GM19438 (cell line): Measurements from ENCODE around the gene ATP9A.
A peak's percentile ranks its signal among the peaks of the same experiment; 100 is the strongest.
"Not testable (repeated sequence)": the region's sequence is repeated elsewhere in the genome, so short reads cannot be mapped to it uniquely, and the experiment has no call there.

ENCODE experiments used
- ATAC-seq: cut with Tn5 transposase; IDR thresholded peaks from one replicate; pipeline ENCODE4 v1.9.1; 2021; ENCODE audit warnings: low read depth; ENCODE audit not compliant: unreplicated experiment

ATP9A gene

GRCh38 chr20:51797357-51798025 is 29.3 kb upstream of the ATP9A start:
- no peak for ATAC-seq

GRCh38 chr20:51796340-51796739 is 28.1 kb upstream of the ATP9A start:
- no peak for ATAC-seq

DNA sequence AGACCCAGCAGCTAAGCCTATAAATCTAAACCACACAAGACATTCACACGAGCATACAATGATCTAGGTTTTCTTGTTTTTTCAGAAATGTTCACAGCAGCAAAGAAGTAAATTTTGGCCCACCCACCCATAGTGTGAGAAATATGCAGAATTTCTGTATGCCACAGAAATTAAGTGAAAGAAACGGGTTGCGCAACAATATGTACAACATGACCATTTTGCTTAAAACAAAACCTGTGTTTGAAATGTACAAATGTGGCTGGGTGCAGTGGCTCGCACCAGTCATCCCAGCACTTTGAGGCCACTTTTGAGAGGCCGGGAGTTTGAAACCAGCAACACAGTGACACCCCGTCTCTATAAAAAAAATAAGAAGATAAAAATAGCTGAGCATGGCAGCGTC is 24.8 kb upstream of the ATP9A start:
- ATAC-seq: no peak

DNA sequence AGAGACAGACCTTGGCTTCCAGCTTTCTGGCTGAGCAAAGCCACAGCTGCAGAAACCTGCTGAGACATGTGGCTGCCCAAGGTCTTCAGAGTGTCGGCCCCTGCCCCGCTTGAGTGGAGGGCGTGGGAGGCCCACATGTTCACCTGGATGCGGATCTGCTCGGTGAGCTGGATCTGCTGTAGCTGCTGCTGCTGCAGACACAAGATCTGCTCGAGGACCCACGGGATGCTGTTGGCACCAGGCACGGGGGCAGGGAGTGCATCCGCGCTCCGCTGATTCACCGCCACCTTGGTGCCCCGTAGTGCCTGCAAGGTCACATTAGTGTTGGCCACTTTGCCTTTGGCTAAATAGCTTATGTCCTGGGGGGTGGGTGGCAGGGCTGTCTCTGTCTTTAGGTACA is 23.4 kb upstream of the ATP9A start:
- ATAC-seq: no peak

DNA sequence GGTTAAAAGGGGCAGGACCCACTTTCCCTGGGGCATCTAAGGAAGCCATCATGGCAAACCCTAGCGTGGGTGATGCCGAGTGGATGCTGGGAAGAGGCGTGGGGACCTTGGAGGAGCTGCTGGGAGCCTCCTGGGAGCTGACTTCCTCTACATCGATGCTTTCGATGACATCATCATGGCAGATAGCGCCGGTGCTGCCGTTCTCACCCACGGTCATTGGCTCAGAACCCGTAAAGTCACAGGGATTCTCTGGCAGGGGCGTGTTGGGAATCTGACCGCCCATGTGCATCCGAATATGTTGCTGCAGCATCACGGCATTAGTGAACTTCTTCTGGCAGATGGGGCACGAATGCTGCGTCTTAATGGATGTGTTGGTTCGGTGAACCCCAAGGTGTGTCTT is 22.1 kb upstream of the ATP9A start:
- no peak for ATAC-seq

GRCh38 chr20:51789434-51789833 is 21.2 kb upstream of the ATP9A start:
- ATAC-seq: no peak

DNA sequence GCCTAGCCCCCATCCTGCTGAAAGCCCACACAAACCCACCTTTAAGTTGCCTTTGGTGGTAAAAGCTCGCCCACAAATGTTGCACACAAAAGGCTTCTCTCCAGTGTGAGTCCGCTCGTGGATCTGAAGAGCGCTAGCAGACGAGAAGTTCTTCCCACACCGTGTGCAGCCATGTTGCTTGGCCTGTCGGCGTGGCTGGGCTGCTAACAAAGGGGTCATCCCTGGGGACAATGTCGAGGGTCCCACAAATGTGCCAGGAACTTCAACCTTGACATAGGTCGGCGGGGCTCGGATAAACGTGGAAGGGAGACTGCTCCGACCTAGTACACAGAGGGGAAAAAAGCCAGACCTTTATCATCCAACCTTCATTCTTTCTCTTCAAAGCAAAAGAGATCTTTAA is 20.6 kb upstream of the ATP9A start:
- no peak for ATAC-seq

GRCh38 chr20:51784299-51784698 is 16.1 kb upstream of the ATP9A start:
- no peak for ATAC-seq

GRCh38 chr20:51778229-51778759 is 10.1 kb upstream of the ATP9A start:
- not testable (repeated sequence) for ATAC-seq

DNA sequence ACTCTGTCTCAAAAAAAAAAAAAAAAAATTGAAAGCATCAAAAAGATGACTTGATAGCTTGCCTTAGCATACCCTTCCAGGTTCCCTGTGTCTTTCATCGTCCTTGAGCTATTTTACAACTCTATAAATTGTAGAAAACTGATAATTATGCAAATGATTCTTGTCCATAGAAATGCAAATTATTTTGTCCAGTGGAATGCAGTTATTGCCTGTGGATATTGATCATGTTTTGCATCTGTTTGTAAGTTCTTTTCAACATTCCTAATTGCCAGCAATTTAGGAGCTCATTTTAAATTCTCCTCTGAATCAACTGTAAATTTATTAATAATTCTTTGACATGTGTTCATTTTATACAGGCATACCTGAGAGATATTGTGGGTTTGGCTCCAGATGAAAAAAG is 7.1 kb upstream of the ATP9A start:
- no peak for ATAC-seq

DNA sequence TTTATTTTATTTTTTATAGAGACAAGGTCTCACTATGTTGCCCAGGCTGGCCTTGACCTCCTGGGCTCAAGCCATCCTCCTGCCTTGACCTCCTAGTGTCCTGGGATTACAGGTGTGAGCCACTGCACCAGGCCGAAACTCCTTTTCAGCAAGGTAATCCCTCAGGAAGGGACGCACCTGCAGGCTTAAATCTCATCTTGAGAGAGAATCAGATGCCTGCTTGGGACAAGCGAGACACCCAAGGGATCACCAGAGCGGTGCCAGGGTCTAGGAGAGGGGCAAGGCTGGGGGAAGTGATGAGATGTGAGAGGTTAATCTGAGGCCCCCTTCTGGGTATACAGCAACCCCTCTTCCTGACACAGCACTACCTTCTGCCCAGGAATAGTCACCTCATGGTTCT is 4.0 kb upstream of the ATP9A start:
- no peak for ATAC-seq

DNA sequence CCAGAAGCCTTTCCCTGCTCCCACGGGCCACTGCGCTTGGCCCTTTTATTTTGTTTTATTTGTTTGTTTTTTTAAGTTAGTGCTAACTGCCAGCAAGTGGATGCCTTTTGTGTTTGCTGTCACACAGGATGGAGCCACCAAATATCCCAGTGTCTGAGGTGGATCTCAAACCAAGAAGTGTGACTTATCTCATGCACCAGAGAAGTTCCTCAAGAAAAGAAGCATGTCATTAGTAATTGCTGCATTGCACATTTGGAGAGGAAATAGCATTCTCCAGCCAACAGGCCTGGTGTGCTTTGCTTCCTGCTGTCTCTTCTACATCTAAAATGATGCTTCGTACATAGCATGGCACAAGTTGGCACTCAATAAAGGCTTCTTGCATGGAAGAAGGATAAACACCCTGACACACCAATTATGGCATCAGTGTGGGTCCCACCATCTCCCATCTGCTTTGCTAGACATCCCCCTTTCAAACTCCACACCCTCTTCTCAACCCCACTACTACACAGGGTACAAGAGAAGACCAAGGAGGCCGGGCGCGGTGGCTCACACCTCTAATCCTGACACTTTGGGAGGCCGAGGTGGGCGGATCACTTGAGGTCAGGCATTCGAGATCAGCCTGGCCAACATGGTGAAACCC is 1.9 kb upstream of the ATP9A start:
- ATAC-seq: no peak

GRCh38 chr20:51768759-51769517 is 748 bp upstream of the ATP9A start:
- no peak for ATAC-seq

DNA sequence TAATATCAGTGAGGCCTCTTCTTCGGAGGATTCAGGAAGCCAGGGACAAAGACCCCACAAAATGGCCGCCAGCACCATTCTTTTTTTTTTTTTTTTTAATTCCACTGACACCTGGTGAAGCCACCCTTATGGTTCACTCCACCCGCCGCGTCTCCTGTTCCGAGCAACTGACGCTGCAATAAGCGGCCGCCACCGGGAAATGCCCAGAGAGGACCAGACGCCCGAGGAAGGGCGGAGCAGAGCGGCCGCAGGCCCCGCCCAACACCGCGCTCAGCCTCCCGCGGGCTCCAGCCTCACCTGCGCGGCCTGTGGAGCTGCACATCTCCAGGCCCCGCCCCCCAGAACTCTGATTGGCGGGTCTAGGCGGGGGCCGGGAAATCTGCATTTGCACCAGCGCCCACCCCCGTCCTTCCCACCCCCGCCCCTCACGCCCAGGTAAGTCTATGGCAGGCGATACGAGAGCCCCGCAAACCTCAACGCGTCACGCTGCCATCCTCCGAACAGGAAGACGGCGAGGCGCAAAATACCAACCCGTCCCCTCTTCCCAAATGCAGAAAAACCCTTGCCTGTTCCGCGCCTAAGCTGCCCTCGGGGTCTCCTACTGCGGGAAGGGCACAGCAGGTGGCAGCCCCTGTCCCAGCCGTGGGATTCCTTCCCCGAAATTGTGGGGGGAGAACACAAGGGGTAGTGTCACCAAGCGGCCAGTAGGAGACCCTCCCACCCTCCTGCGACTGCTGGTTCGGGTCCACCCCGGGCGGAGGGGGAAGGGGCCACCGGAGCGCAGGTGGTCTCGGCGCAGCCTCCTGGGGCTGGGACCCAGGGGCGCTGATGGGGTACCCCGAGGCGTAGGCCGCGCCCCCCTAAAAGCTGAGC is 960 bp downstream of the ATP9A start:
- ATAC-seq: peak; percentile 68

- ATAC-seq: not testable (repeated sequence)
These were observed 2.8 kb downstream of the ATP9A start for GRCh38 chr20:51765381-51765780.

DNA sequence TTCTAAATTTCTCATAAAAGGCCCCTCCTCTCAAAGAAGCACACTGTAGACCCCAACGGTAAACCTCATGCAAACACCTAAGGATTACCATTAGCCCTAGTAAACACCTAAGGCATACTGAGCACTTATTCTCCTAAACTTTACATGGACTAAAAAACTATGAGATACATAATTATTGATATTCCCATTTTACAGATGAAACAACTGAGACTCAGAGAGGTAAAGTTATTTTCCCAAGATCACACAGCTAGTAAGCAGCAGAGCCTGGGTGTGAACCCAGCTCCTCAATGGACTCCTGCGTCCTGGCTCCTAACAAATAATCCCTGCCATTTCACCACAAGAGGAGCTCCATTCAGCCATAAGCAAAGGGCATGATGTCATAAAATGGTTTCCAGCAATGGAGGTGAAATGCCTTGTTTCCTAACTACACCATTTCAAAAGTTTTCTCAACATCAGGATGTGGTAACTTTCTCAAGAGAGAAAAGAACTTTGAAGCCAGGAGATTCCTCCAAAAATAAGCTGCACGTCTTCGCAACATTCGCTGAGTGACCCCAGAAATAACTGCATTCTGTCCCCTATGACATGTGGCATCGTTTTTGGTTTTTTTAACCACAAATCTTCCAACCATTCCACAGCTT is 4.1 kb downstream of the ATP9A start:
- no peak for ATAC-seq

GRCh38 chr20:51760905-51761546 is 7.2 kb downstream of the ATP9A start:
- ATAC-seq: no peak

- ATAC-seq: no peak
These were observed 8.2 kb downstream of the ATP9A start for GRCh38 chr20:51759769-51760510.

GRCh38 chr20:51758978-51759544 is 9.1 kb downstream of the ATP9A start:
- no peak for ATAC-seq
